ENCODE data around the gene ZNF474. TPM values are rescaled to one million over a fixed set of nuclear protein-coding genes. Genes with fewer than 3 reads are reported as not detected.

ZNF474 gene
- total RNA-seq, 1 experiment from 2014 or later = 0.36 TPM

DNA sequence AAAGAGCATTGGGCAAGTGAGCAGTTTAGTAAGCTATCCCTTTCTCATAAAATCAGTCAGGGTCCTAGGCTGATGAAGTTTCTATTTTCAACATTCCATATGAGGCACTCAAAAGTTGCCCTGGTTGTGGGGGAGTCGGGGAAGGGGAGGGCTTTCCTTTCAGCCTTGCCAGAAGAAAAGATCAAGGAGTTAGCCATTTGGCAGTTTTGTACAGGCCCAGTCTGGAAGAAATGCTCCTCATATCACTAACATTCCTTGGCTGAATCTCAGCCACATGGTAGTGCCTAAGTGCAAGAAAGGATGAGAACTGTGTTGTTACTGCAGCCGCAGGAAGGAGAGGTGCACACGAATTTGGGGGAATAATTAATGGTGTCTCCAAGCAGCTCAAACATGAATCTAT, 60.8 kb downstream of the ZNF474 start:
- BruUV-seq (replicated peaks) = no TSS peak
- DNase-seq (no peak), ATAC-seq (no peak)
- Histone ChIP-seq H3K27me3 (ENCODE audit: low read length) (no peaks in the 10 kb centered on the region), H3K4me2 (ENCODE audit: low read length) (no peak overlapping the region), H3K9me2 (replicated peaks; ENCODE audit: low read length) (no peaks in the 10 kb centered on the region), H3K79me2 (ENCODE audit: low read length) (no peaks in the 10 kb centered on the region), H3K9ac (ENCODE audit: low read length) (no peak overlapping the region), H3K4me1 (ENCODE audit: insufficient read depth, low read length) (no peaks in the 10 kb centered on the region), H3K4me3 (ENCODE audit: low read length) (no peak overlapping the region), H3F3A (ENCODE audit: low read length, unreplicated experiment) (no peaks in the 10 kb centered on the region), H2AFZ (ENCODE audit: low read length) (no peak overlapping the region), H3K36me3 (ENCODE audit: low read depth, low read length) (no peaks in the 10 kb centered on the region), H4K20me1 (ENCODE audit: low read length) (no peaks in the 10 kb centered on the region), H3K27ac (ENCODE audit: low read length) (no peak overlapping the region), H3K9me3 (ENCODE audit: low read length) (no peaks in the 10 kb centered on the region)
- ChIA-PET POLR2A (ENCODE audit: unreplicated experiment) (no interaction called here), CTCF (no interaction called here)
- intact Hi-C loops (cut with micrococcal nuclease) = loop anchor here (10.0 kb wide), 1 partner anchor 305 kb away; no protein-coding TSS in a partner anchor
- TF ChIP-seq, protein P1, sequence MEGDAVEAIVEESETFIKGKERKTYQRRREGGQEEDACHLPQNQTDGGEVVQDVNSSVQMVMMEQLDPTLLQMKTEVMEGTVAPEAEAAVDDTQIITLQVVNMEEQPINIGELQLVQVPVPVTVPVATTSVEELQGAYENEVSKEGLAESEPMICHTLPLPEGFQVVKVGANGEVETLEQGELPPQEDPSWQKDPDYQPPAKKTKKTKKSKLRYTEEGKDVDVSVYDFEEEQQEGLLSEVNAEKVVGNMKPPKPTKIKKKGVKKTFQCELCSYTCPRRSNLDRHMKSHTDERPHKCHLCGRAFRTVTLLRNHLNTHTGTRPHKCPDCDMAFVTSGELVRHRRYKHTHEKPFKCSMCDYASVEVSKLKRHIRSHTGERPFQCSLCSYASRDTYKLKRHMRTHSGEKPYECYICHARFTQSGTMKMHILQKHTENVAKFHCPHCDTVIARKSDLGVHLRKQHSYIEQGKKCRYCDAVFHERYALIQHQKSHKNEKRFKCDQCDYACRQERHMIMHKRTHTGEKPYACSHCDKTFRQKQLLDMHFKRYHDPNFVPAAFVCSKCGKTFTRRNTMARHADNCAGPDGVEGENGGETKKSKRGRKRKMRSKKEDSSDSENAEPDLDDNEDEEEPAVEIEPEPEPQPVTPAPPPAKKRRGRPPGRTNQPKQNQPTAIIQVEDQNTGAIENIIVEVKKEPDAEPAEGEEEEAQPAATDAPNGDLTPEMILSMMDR (conservative IDR thresholded peaks at IDR 0.05; ENCODE audit: low read depth, low read length) = no peak
- TF ChIP-seq EZH2phosphoT487 (IDR thresholded peaks at IDR 0.05; ENCODE audit: borderline replicate concordance, low read length) (no peak), EZH2 (IDR thresholded peaks at IDR 0.05; ENCODE audit: low read length, unreplicated experiment) (no peak)

DNA sequence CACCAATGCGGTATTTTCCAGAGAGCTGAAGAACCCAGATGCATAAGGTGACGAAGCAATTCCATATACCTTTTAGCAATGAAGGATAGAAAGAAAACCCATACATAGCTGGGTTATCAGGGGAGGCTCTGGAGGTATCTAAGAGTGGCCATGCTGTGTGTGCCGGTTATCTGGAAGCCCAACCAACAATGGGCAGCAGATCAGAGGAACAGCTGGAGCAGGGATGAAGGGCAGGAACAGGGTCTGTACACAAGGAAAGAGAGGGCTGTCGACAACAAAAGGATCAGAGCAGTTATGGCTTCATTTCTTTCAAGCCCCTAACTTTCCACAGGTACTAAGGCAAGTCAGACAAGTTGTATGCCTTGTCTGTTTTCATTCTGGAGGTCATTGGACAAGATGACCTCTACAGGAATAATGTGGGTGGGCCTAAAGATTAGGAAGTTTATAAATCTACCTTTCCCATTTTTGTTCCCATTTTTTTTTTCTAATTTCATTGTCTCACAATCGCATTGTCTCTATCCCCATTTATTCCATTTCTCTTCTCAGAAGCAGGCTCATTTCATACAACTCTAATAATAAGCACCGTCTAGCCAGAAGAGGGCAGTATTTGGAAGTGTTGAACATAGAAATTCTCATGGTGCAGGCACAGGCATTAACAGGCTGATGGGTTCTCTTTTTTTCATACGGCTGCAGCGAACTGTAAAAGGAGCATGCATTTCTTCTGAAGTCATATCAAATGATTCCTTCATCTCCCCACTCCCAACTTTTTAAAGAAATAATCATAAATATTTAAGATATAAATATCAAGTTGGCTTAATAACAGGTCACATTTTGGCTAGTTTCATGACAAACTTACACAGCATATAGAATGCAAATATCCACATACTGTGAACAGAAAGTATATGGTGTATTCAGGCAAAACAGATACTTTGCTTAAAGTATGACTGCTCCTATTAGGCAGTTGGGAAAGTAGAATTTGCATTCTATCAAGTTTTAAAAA, 63.5 kb downstream of the ZNF474 start:
- no peaks in the 10 kb centered on the region for H4K20me1 ChIP-seq (ENCODE audit: low read length)
- no peak overlapping the region for H3K9ac ChIP-seq (ENCODE audit: low read length)
- 0 out of 2 replicates have a peak, but pooled peaks cover under 1% of the 10 kb centered on the region for H3K27me3 ChIP-seq (ENCODE audit: low read length)
- H3K9me3 ChIP-seq (ENCODE audit: low read length) = no peaks in the 10 kb centered on the region
- POLR2A ChIA-PET (ENCODE audit: unreplicated experiment) = no interaction called here
- no peaks in the 10 kb centered on the region for H3K36me3 ChIP-seq (ENCODE audit: low read depth, low read length)
- CTCF ChIA-PET = no interaction called here
- H3K9me2 ChIP-seq (replicated peaks; ENCODE audit: low read length) = no peaks in the 10 kb centered on the region
- no peak overlapping the region for H3K27ac ChIP-seq (ENCODE audit: low read length)
- DNase-seq (peak; percentile 65), ATAC-seq (peak; percentile 75)
- no peak overlapping the region for H3K4me3 ChIP-seq (ENCODE audit: low read length)
- TF ChIP-seq EZH2phosphoT487 (IDR thresholded peaks at IDR 0.05; ENCODE audit: borderline replicate concordance, low read length) = no peak
- no peak for TF ChIP-seq EZH2 (IDR thresholded peaks at IDR 0.05; ENCODE audit: low read length, unreplicated experiment)
- TF ChIP-seq, protein P1 (conservative IDR thresholded peaks at IDR 0.05; ENCODE audit: low read depth, low read length) = peak; percentile 65
- no peaks in the 10 kb centered on the region for H3K79me2 ChIP-seq (ENCODE audit: low read length)
- H2AFZ ChIP-seq (ENCODE audit: low read length) = no peak overlapping the region
- H3F3A ChIP-seq (ENCODE audit: low read length, unreplicated experiment) = no peaks in the 10 kb centered on the region
- H3K4me1 ChIP-seq (ENCODE audit: insufficient read depth, low read length) = no peaks in the 10 kb centered on the region
- no TSS peak for BruUV-seq (replicated peaks)
- intact Hi-C loops (cut with micrococcal nuclease) = loop anchor here (2.0 to 10.0 kb wide), 2 partner anchors 222 to 302 kb away; no protein-coding TSS in a partner anchor
- no peak overlapping the region for H3K4me2 ChIP-seq (ENCODE audit: low read length)

Measured in PC-3 (cell line).